GM21786 (cell line): ENCODE data around the gene SGO2.
"Not testable (repeated sequence)": the region's sequence is repeated elsewhere in the genome, so short reads cannot be mapped to it uniquely, and the experiment has no call there.

ENCODE experiments used
- ATAC-seq: cut with Tn5 transposase; IDR thresholded peaks from one replicate; pipeline ENCODE4 v1.9.1; 2021; ENCODE audit not compliant: unreplicated experiment

Gene SGO2

GRCh38 chr2:200593905-200594304 is 67.9 kb downstream of the SGO2 start:
- ATAC-seq = no peak

DNA sequence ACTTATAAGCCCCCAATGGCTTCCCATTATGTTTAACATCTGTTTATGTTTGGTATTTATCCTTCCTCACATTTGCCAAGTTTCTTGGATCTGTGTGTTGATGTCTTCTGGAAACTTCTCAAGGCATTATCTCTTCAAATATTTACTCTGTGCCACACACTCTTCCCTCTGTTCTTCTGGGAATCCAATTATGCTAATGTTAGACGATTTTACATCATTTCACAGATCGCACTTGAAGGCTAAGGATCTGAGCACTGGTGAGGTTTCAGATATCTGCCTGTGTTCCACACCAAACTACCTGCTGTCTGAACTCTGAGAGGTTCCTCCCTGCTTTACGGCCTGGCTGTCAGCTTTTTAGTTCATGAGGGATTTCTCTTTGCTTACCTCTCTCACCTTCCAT is 69.9 kb downstream of the SGO2 start:
- no peak for ATAC-seq

DNA sequence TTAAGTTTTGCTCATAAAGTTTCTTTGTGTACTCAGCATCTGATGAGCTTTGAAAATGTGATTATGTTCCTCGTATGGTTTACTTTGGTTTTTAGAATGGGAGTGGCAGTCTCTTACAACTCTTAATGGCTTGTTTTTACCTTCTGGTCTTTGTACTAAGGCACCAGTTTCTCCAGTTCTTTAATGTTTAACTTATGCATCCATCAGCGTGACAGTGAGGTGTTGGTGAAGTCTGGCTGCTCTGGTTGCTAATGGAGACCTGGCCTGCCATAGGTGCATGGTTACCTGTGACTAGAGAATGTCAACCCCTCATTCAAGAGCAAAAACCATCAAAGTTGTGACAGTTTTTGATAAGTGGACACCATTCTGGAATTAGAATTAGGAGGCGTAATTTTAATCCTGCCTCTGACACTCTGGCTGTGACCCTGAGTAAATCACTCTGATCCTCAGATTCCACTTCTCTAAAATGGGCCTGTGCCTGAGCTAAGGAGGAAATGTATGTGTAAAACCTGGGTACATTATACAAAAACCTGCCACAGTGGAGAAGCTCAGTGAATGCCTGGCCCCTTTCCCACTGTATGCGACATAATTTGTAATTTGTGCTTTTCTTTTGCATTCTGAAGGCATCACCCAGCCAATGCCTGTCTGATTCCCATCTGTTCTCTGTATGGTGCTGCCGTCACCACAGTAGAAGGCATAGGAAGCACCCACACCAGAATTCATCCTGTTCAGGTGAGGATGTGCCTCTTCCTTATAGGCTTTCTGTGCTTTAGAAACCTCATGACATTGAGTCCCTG is 71.0 kb downstream of the SGO2 start:
- no peak for ATAC-seq

DNA sequence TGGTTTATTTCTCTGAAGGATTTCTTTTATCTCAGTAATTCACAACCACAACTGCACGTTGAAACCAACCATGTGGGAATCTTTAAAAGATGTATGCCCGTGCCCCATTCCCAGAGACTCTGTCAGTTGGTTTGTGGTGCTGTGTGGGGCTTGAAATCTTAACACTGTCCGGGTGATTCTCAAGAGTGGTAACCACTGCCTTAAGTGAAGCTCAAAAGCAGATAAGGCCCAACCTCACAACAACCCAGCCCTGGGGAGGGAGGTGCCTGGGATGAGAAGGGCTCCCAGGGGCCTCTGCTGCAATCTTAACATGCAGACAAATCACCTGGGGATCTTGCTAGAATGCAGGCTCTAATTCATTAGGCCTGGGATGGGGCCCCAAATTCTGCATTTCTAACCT is 73.2 kb downstream of the SGO2 start:
- no peak for ATAC-seq

DNA sequence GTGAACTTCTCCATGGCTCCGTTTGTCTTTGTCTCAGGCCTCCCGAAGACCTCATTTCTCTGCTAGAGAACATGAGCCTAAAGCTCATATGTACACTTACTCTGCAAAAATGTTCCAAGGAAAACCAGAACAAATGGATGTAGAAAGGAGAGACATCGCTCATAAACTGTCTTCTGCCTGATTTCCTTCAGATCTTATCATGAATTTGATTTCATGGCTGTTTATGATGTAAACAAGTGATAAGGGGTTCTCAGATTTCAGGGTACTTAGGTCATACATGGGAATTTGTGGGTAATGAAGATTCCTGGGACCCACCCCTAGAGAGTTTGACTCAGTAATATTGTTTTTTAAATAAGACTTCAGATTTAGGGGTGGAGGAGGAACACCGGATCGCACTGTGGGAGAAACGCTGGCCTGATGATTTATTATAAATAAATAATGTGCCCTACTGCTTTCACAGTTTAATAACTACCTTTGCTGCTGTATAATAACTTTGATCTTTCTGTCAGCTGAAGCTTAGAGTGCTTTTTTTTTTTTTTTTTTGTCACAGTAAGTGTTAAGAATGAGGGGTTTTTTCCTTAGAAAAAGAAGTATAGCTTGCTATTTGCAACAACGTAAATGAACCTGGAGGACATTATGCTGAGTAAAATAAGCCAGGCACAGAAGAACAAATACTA is 74.7 kb downstream of the SGO2 start:
- no peak for ATAC-seq

GRCh38 chr2:200602584-200602983 is 76.6 kb downstream of the SGO2 start:
- no peak for ATAC-seq

GRCh38 chr2:200603972-200604371 is 78.0 kb downstream of the SGO2 start:
- ATAC-seq = no peak

DNA sequence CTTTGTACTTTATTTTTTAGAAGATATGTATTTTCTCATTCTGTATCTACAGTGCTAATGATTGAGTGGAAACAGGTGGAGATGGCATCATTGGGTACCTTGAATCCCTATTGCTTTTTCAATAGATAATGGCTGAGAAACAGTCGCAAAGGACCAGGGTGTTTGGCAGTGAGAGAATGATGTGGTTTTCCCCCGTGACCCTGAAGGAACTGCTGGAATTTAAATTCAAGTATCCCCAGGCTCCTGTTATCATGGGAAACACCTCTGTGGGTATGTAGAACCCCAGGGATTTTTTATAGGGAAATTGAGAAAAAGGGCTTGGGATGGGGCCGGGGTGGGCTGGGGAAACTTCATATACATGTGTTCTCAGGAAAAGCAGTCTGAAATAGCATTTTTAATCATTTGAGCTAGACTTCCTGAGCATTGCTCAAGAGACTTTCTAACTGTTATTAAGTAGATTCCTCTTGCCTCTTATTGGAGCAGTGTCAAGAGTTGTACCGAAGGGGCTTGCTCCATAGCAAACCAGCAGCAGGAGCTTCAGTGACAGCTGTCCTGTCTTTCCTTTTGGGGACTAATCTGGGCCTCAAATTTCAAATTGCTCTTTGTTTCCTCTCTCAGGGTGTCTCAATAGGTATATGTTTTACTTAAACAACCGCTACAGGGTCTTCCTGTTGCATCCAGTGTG is 78.7 kb downstream of the SGO2 start:
- no peak for ATAC-seq

GRCh38 chr2:200608341-200609027 is 82.5 kb downstream of the SGO2 start:
- no peak for ATAC-seq

GRCh38 chr2:200609028-200609614 is 83.1 kb downstream of the SGO2 start:
- no peak for ATAC-seq

- not testable (repeated sequence) for ATAC-seq
Measured at GRCh38 chr2:200610217-200610616, 84.2 kb downstream of the SGO2 start.

GRCh38 chr2:200613692-200614091 is 87.7 kb downstream of the SGO2 start:
- ATAC-seq = no peak

DNA sequence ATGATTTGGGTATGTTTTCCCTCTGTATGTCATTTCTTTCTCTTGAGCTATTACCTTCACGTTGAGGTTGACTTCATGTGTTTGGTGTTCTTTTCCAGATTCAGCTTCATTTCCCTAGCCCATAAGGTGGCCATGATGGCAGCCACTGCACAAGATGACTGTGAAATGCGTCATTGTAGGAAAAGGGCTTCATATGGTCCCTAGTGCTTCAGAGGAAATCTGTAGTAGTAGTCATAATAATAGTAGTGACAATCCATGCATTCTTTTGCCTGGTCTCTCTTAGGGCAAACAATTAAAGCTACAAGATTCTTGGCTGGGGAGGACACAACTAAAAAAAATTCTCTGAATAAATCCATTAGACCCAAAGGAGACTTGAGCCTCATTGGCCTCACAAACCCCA is 88.2 kb downstream of the SGO2 start:
- ATAC-seq = no peak

- ATAC-seq = no peak
Measured at GRCh38 chr2:200615247-200615646, 89.2 kb downstream of the SGO2 start.

DNA sequence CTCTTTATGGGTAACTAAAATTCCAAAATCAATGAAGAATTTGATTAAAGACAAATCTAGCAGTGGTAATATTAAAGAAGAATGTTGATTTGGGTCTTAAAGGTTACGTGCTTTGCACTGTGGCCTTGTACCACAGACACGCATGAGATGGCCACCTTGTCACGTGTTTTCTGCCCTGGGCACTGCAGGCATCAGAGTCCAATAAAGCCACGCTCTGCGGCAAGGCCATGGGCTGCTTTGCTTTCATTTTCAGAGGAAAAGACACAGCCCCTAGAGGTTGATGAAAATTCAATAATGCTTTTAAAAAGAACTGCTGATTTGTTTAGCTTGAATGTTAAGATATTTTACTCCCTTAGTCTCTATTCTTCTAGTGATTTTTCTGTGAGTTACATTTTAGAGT is 90.2 kb downstream of the SGO2 start:
- no peak for ATAC-seq

- ATAC-seq = no peak
Measured at GRCh38 chr2:200616656-200617055, 90.6 kb downstream of the SGO2 start.

GRCh38 chr2:200617156-200618053 is 91.4 kb downstream of the SGO2 start:
- ATAC-seq = no peak

DNA sequence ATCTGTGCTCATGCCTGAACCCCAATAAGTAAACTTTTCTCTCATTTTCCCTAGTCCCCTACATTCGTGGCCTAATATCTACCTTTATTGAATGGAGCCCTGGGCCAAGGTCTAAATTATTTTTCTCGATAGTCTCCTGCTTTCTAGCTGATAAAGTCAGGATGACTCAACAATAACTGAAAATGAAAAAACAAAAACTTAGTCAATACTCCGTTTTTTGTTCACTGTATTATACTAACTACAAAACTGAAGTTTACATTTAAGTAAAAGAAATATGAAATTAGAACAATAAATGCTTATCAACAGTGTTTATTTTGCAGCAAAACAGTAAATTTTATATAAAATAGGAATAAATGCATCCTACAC is 92.0 kb downstream of the SGO2 start:
- ATAC-seq = no peak

- no peak for ATAC-seq
Measured at GRCh38 chr2:200618590-200619021, 92.6 kb downstream of the SGO2 start.

DNA sequence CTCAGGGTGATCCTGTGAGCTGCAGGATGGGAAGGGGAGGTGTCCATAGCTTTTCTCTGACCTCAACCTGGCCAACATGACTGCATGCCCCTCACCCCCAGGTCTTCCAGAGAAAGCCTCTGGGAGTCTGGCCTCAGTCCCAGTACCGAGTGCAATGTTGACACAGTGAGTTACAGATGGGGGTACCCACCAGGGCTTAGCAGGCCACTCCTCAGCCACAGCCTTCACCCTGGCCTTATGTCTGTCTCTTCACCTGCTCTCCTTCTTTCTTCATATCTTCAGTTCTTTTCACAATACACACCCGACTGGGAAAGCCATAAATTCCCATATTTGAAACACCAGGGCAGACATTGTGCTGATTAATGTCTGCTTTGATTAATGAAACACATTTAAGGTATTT is 93.3 kb downstream of the SGO2 start:
- no peak for ATAC-seq
